Hematopoietic multipotent progenitor cell treated with erythropoietin and hydrocortisone succinate and interleukin-3 and kit ligand, for 4 days (in vitro differentiated cells): Measurements from ENCODE around the gene PRR36.

Experiments
- DNase-seq: peaks from one replicate; pipeline ENCODE4 v3.0.0-alpha.2; 2015

PRR36 gene

DNA sequence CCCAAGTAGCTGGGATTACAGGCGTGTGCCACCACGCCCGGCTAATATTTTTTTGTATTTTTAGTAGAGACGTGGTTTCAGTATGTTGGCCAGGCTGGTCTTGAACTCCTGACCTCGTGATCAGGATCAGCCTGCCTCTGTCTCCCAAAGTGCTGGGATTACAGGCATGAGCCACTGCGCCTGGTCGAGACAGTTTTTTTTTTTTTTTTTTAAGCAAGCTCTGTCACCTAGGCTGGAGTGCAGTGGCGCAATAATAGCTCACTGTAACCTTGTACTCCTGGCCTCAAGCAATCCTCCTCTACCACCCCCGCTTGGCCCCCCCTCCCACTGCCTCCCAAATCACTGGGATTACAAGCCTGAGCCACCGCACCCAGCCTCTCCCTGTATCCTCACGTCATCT is 23.1 kb upstream of the PRR36 start:
- no peak for DNase-seq

DNA sequence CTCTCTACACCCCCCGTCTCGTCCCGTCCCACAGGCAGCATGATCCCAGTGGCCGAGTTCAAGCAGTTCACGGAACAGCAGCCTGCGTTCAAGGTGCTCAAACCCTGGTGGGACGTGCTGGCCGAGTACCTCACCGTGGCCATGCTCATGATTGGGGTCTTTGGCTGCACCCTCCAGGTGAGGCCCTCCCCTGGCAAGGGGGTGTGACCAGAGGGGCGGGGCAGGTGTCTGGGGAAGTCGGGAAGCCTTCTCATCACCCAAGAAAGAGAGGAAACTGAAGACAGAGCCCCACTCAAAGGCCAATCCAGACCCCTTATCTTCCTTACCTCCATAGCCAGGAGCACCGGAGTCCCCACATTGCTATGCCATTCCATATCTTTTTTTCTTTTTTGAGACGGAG is 21.4 kb upstream of the PRR36 start:
- DNase-seq: no peak

DNA sequence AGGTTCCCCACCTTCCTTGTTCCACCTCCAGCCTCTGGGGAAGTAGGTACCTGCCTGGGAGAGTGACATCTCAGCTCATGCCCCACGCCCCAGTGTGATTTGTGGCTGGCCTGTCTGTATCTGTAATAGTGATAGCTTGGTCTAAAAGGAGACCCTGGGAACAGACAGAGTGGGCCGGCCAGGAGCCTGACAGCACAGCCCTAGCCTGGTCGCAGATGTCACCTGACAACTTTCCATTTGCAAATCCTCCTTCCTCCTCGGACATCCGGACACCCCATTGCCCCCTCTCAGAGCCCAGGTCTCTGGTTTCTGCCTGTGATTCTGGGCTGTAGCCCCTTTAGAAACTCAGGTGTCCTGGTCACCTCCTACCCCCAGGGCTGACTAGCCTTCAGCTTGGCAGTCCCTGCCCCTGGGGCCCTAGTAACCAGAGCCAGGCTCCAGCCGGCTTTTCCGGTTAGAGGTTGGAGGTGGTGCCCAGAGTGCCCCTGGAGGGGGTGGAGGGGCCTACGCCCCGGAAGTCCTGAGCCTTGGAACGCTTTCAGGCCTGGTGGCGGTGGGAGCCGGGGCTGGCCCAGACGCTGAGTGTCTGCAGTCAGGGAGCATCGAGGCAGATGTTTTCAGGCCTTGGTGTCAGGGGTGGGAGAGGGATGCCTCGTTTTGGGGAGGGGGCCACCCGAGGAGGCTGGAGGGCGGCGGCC is 20.6 kb upstream of the PRR36 start:
- DNase-seq: no peak

DNA sequence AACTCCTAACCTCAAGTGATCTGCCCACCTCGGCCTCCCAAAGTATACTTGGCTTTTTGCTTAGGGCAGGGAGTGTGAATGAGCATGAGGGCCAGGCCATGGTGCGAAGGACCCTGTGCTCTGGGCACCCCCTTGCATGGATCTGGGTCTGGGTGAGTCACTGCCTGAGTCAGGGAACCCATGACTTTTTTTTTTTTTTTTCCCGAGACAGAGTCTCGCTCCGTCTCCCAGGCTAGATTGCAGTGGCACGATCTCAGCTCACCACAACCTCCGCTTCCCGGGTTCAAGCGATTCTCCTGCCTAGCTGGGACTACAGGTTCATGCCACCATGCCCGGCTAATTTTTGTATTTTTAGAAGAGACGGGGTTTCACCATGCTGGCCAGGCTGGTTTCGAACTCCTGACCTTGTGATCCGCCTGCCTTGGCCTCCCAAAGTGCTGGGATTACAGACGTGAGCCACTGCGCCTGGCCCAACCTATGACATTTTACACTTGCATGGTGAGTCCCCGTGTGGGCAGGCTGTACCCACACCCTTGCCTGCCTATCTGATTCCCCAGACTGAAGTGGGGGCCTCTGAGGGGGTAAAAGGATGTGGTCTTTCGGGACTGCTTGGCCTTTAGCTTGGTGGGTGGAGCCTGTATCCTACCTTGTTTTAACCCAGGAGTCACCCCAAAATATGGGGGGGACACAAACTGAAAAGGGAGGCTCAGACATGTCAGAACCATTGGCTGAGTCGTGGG is 19.3 kb upstream of the PRR36 start:
- peak; percentile 66 for DNase-seq

- no peak for DNase-seq
Observed at GRCh38 chr19:7888826-7889217, 14.6 kb upstream of the PRR36 start.

DNA sequence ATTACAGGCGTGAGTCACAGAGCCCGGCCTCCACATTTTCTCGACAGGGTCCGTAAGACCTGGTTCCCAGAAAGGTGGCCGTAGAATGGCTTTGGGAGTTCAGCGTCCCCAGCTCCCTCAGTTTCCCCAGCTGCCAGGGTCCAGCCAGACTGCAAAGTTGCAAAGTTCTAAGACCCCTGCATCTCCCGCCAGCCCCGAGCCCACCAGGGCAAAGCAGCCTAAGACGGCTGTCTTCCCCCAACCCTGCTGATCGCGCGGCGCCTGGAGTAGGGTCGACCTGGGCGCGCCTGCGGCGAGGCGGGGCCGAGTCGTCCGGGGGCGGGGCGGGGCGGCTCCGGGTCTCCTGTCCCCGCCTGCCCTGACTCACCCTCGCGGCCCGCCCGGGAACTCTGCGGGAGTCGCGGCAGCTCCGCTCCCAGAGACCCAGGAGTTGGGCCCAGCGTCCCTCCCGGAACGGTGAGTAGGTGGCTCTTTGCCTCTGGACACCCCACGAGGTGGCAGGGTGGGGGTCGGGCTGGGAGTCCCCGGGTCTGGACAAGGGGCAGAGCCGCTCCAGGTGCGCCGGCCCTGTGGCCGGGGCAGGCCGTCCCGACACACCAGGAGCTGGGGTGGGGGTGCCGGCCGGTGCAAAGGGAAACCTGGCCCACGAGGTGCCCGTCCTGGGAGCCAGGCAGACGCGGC is 14.1 kb upstream of the PRR36 start, which contains the start of gene LRRC8E:
Gene LRRC8E, plus strand, starts transcription at position 366 of the 681 bp plus-strand sequence. CDS start 7,094 bp downstream, outside the sequence.
- DNase-seq: peak; percentile 74

DNA sequence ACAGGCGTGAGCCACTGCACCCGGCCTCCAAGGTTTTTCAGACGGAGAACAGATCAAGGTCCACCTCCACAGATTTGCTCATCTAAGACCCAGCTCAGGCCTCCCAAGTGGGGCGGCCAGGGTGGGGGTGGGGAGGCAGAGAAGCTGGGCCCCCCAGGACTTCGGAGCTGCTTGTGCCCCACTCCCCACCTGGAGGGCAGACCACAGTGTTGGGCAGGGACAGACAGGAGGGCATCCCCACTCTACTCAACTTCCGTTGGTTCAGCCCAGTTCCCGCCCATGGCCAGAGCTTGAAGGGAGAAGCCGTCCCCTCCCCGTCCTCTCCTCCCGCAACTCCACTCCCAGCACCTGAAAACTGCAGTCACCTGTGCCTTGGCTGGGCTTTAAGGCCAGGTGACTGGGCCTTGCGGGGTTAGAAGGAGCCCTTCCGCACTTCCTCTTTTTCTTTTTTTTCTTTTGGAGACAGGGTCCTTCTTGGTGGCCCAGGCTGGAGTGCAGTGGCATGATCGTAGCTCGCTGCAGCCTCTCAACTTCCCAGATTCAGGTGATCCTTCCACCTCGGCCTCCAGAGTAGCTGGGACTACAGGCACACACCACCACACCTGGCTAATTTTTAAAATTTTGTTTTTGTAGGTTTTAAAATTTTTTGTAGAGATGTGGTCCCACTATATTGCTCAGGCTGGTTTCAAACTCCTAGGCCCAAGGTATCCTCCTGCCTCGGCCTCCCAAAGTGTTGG is 13.4 kb upstream of the PRR36 start:
- DNase-seq: no peak

- DNase-seq: no peak
Observed at GRCh38 chr19:7885818-7886217, 11.6 kb upstream of the PRR36 start.

DNA sequence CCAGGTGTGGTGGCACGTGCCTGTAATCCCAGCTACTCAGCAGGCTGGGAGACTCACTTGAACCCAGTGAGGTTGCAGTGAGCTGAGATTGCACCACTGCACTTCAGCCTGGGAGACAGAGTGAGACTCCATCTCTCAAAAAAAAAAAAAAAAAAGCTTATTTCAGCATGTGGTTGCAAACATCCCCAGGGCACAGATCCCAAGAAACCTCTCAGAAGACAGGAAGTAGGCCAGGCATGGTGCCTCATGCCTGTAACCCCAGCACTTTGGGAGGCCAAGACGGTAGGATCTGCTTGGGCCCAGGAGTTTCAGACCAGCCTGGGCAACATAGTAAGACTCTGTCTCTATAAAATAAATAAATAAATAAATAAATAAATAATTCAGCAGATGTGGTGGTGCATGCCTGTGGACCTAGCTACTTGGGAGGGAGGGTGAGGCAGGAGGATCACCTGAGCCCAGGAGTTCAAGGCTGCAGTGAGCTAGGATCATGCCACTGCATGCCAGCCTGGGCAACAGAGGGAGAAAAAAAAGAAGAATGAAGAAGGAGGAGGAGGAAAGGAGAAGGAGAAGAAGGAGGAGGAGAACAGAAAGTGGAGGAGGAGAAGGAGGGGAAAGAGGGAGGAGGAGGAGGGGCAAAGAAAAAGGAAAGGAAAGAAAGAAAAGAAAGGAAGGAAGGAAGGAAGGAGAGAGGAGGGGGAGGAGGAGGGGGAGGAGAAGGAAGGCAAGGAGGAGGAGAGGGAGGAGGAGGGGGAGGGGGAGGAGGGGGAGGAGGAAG is 9.8 kb upstream of the PRR36 start:
- DNase-seq: no peak

- no peak for DNase-seq
Observed at GRCh38 chr19:7883105-7883504, 8.9 kb upstream of the PRR36 start.

DNA sequence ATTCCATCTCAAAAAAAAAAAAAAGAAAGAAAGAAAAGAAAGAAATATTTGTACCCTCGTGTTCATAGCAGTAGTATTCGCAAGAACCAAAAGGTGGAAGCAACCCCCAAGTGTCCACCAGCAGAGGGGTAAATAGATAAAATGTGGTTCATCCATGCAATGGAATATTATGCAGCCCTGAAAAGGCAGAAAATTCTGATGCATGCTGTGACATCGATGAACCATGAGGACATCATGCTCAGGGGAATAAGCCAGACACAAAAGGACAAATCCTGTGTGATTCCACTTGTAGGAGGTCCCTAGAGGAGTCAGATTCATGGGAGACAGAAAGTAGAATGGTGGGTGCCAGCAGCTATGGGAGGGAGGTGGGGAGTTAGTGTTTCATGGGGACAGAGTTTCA is 7.7 kb upstream of the PRR36 start:
- DNase-seq: no peak

DNA sequence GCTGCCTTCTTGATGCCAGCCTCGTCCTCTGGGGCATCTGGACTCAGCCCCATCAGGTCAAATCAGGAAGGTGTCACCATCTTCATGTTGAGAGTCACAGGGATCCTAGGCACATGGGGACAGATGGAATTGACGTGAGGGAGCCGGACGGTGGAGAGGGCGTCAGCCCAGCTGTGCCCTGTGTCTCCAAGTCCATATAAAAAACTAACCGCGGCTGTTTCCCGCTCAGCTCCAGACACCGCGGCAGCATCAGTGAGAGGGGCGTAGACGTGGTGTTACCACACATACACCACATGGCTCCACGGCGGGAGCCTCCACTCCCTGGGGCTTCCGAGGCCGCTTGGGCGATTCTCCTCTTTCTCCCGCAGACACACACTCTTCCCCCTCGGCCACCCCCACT is 5.6 kb upstream of the PRR36 start:
- peak; percentile 40 for DNase-seq

DNA sequence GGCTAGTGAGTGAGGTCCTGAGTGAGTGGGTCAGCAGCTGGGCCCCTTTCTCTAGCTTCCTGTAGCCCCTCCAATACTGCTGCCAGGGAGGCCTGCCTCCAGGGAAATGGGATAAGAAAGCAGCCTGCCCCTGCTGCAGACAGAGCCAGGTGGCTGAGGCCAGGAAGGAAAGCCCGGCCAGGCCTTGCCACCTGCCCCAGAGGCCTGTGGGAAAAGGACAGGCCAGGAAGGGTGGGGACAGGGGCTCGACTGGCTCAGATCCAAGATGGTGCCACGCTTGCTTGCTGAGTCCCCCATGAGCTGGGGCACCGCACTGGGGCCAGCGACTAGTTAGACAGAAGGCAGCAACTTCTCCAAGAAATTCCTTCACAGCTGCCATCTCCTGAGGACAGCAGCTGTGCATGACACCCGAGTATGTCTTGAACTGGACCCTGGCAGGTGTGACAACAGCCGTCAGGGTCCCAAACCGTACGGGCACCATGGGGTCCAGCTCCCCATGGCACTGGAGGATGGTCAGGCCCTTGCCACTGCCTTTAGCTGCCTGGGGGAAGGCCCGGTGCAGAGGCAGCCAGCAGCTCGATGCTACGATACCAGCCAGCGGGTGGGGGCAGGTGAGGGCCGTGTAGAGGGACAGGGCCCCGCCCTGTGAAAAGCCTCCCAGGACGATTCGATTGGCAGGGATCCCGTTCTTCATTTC is 5.1 kb upstream of the PRR36 start:
- DNase-seq: no peak

GRCh38 chr19:7877249-7877836 is 3.2 kb upstream of the PRR36 start:
- no peak for DNase-seq

DNA sequence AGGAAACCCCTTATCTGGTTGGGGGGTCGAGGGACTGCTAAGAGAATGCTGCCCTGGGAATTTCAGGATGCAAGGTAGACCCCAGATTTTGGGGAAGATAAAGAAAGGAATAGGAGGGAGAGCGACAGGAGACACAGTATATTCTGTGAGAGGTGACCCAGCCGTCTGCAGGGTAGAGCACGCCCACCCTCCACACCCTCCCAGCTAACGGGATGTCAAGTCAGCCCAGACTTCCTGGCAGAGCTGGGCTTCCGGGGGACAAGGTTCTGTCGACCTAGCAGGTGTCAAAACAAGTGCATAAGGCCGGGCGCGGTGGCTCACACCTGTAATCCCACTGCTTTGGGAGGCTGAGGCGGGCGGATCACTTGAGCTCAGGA is 695 bp upstream of the PRR36 start:
- DNase-seq: no peak

GRCh38 chr19:7873304-7874075 is 700 bp downstream of the PRR36 start:
- no peak for DNase-seq

- no peak for DNase-seq
Observed at GRCh38 chr19:7872306-7873204, 1.6 kb downstream of the PRR36 start.

DNA sequence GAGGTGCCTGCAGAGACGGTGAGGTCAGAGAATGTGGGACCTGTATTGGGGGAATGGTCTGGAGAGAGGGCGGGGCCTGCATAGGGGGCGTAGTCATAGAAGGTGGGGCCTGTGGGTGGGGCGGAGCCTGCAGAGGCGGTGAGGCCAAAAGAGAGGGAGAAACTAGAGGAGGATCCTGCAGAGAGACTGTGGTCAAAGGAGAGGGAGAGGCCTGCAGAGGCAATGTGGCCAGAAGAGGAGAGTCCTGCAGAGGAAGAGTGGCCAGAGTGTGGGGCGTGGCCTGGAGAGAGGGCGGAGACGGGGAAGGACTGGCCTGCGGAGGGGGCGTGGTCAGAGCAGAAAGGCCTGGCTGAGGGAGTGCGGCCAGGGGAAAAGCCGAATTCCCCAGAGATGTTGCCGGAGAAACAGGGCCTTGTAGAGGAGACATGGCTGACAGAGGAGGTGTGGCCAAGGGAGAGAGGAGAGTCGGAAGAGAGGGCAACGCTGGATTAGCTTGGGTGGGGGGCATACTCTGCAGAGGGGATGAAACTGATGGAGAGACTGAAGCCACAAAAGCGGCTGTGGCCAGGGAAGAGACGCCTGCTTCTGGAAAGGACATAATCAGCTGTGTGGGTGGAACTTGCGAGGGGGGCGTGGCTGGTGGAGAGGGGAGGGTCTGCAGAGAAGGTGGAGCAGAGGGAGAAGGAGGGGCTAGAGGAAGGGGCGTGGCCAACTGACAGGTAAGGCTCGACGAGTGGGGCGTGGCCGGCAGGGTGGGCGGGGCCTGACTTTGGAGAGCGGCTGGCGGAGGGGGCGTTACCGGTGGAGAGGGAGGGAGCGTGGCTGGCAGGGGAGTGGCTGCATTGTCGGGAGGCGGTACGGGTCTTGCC is 2.5 kb downstream of the PRR36 start:
- peak; percentile 96 for DNase-seq
